ENCODE data around the gene WIZ.

WIZ gene

GRCh38 chr19:15381429-15381828 is 68.3 kb downstream of the WIZ start:
- DNase-seq (no peak), ATAC-seq (replicated peaks) (no peak)
- H3K36me3 Mint-ChIP-seq, result peaks cover 8 to 30% of the 10 kb centered on the region in 2 donors
- H3K4me1 Mint-ChIP-seq, result peaks cover 30 to 38% of the 10 kb centered on the region in 2 donors
- H3K27ac Mint-ChIP-seq, result peak overlapping the region; percentile 9
- H3K27me3 Mint-ChIP-seq, result no peaks in the 10 kb centered on the region
- H3K9me3 Mint-ChIP-seq, result no peaks in the 10 kb centered on the region
- H3K4me3 Mint-ChIP-seq, result no peak overlapping the region

GRCh38 chr19:15379999-15380647 is 69.6 kb downstream of the WIZ start:
- Mint-ChIP-seq H3K4me3 (peak overlapping the region; percentile 91 to 99), H3K27me3 (no peaks in the 10 kb centered on the region), H3K4me1 (peaks cover 30 to 38% of the 10 kb centered on the region in 2 donors), H3K9me3 (no peaks in the 10 kb centered on the region), H3K27ac (peak overlapping the region; percentile 100), H3K36me3 (peaks cover 8 to 30% of the 10 kb centered on the region in 2 donors)
- DNase-seq (no peak), ATAC-seq (replicated peaks) (peak; percentile 29)

- Mint-ChIP-seq H3K27me3 (no peaks in the 10 kb centered on the region), H3K27ac (peak within 1 kb of the TSS; percentile 100), H3K36me3 (peaks cover 11 to 35% of the 10 kb centered on the region in 2 donors), H3K9me3 (no peaks in the 10 kb centered on the region), H3K4me3 (peak within 1 kb of the TSS; percentile 91 to 99), H3K4me1 (peaks cover 32 to 44% of the 10 kb centered on the region in 2 donors)
- DNase-seq, result peak; percentile 98
- ATAC-seq (replicated peaks), result peak; percentile 89 to 92
Observed at GRCh38 chr19:15379083-15379998, 70.4 kb downstream of the WIZ start, which contains the start of gene AKAP8. TSS of gene AKAP8 (minus strand) at chr19:15379787. CDS start at chr19:15379731, 56 bp downstream.

GRCh38 chr19:15378534-15379082 is 71.1 kb downstream of the WIZ start:
- Mint-ChIP-seq H3K27me3 (no peaks in the 10 kb centered on the region), H3K9me3 (no peaks in the 10 kb centered on the region), H3K4me1 (peaks cover 35 to 49% of the 10 kb centered on the region in 2 donors), H3K27ac (peak overlapping the region; percentile 100), H3K36me3 (peaks cover 16 to 38% of the 10 kb centered on the region in 2 donors), H3K4me3 (peak overlapping the region; percentile 91 to 99)
- ATAC-seq (replicated peaks), result peak in 1 of 2 donors; percentile 14
- no peak for DNase-seq

- peaks cover 16 to 50% of the 10 kb centered on the region in 2 donors for H3K36me3 Mint-ChIP-seq
- no peaks in the 10 kb centered on the region for H3K27me3 Mint-ChIP-seq
Observed at GRCh38 chr19:15374796-15375440, 74.8 kb downstream of the WIZ start.

GRCh38 chr19:15374105-15374651 is 75.6 kb downstream of the WIZ start:
- Mint-ChIP-seq H3K27ac (peak overlapping the region; percentile 67), H3K4me3 (no peak overlapping the region), H3K27me3 (no peaks in the 10 kb centered on the region), H3K9me3 (no peaks in the 10 kb centered on the region), H3K36me3 (peaks cover 21 to 49% of the 10 kb centered on the region in 2 donors), H3K4me1 (peaks cover 24 to 33% of the 10 kb centered on the region in 2 donors)
- DNase-seq (no peak), ATAC-seq (replicated peaks) (no peak)

More at GRCh38 chr19:15374796-15375440, 74.8 kb downstream of the WIZ start:
- ATAC-seq (replicated peaks) (no peak), DNase-seq (no peak)
- Mint-ChIP-seq H3K27ac (peak overlapping the region; percentile 67), H3K9me3 (no peaks in the 10 kb centered on the region), H3K4me3 (no peak overlapping the region), H3K4me1 (peaks cover 24 to 33% of the 10 kb centered on the region in 2 donors)

GRCh38 chr19:15373644-15374043 is 76.1 kb downstream of the WIZ start:
- Mint-ChIP-seq H3K9me3 (no peaks in the 10 kb centered on the region), H3K36me3 (peaks cover 25 to 53% of the 10 kb centered on the region in 2 donors), H3K4me1 (peaks cover 25 to 36% of the 10 kb centered on the region in 2 donors), H3K4me3 (no peak overlapping the region), H3K27ac (peak overlapping the region; percentile 25), H3K27me3 (no peaks in the 10 kb centered on the region)
- ATAC-seq (replicated peaks), result no peak
- DNase-seq, result no peak

GRCh38 chr19:15372891-15373301 is 76.9 kb downstream of the WIZ start:
- DNase-seq (no peak), ATAC-seq (replicated peaks) (no peak)
- H3K27me3 Mint-ChIP-seq, result no peaks in the 10 kb centered on the region
- H3K36me3 Mint-ChIP-seq, result peaks cover 32 to 54% of the 10 kb centered on the region in 2 donors
- no peak overlapping the region for H3K4me3 Mint-ChIP-seq
- H3K27ac Mint-ChIP-seq, result peak overlapping the region; percentile 76
- H3K4me1 Mint-ChIP-seq, result peaks cover 24 to 39% of the 10 kb centered on the region in 2 donors
- no peaks in the 10 kb centered on the region for H3K9me3 Mint-ChIP-seq

GRCh38 chr19:15372470-15372869 is 77.3 kb downstream of the WIZ start:
- Mint-ChIP-seq H3K36me3 (peaks cover 34 to 54% of the 10 kb centered on the region in 2 donors), H3K27me3 (no peaks in the 10 kb centered on the region), H3K4me1 (peaks cover 24 to 39% of the 10 kb centered on the region in 2 donors), H3K27ac (no peak overlapping the region), H3K4me3 (no peak overlapping the region), H3K9me3 (no peaks in the 10 kb centered on the region)
- ATAC-seq (replicated peaks), result no peak
- no peak for DNase-seq

- no peaks in the 10 kb centered on the region for H3K27me3 Mint-ChIP-seq
- peaks cover 34 to 54% of the 10 kb centered on the region in 2 donors for H3K36me3 Mint-ChIP-seq
- DNase-seq (no peak), ATAC-seq (replicated peaks) (no peak)
- no peak overlapping the region for H3K27ac Mint-ChIP-seq
- no peak overlapping the region for H3K4me3 Mint-ChIP-seq
- no peaks in the 10 kb centered on the region for H3K9me3 Mint-ChIP-seq
- peaks cover 23 to 36% of the 10 kb centered on the region in 2 donors for H3K4me1 Mint-ChIP-seq
Observed at GRCh38 chr19:15371786-15372380, 77.9 kb downstream of the WIZ start.

- no peak overlapping the region for H3K4me3 Mint-ChIP-seq
- peaks cover 34 to 51% of the 10 kb centered on the region in 2 donors for H3K36me3 Mint-ChIP-seq
- H3K27ac Mint-ChIP-seq, result no peak overlapping the region
- ATAC-seq (replicated peaks), result no peak
- no peaks in the 10 kb centered on the region for H3K9me3 Mint-ChIP-seq
- H3K4me1 Mint-ChIP-seq, result peaks cover 19 to 31% of the 10 kb centered on the region in 2 donors
- DNase-seq, result no peak
- H3K27me3 Mint-ChIP-seq, result no peaks in the 10 kb centered on the region
Observed at GRCh38 chr19:15371119-15371518, 78.6 kb downstream of the WIZ start.
